SK-N-SH (cell line): ENCODE results near the gene GAN.

Experiments
- EP300 ChIP-seq, 2 experiments: IDR thresholded peaks; 2 replicates each; pipeline versions ENCODE4 v1.4.0 to v1.6.1; 2012; ENCODE audit warnings: borderline replicate concordance in 1 of 2, low read depth in 1 of 2, low read length in 1 of 2
- EZH2phosphoT487 ChIP-seq: fragments of 200-600 bp; sonication (generic); IDR thresholded peaks from 2 replicates; pipeline ENCODE4 v1.6.1; 2017; ENCODE audit warnings: low read depth, mixed run types, mild to moderate bottlenecking, antibody characterized with exemption, moderate library complexity, borderline replicate concordance
- FOXM1 ChIP-seq: IDR thresholded peaks from 2 replicates; pipeline ENCODE4 v1.4.0; 2012; ENCODE audit warnings: low read depth, mild to moderate bottlenecking
- GATA2 ChIP-seq: sonication (generic); formaldehyde crosslinking; IDR thresholded peaks from 2 replicates; pipeline ENCODE4 v1.5.0; 2020; ENCODE audit warnings: mild to moderate bottlenecking, missing genetic modification reagents
- POLR2AphosphoS5 ChIP-seq: IDR thresholded peaks from 2 replicates; pipeline ENCODE4 v1.6.1; 2012; ENCODE audit warnings: low read depth, low read length
- SMC3 ChIP-seq: IDR thresholded peaks from 2 replicates; pipeline ENCODE4 v1.6.1; 2012; ENCODE audit warnings: low read depth, low read length, improper control_type of control experiment
- TAF1 ChIP-seq: IDR thresholded peaks from 2 replicates; pipeline ENCODE4 v1.6.1; 2012; ENCODE audit warnings: low read depth, mild to moderate bottlenecking, low read length, moderate library complexity, borderline replicate concordance
- YY1 ChIP-seq: IDR thresholded peaks from 2 replicates; pipeline ENCODE4 v1.4.0; 2012; ENCODE audit warnings: low read depth, mild to moderate bottlenecking
- TF ChIP-seq, protein P1 (sequence below): fragments of 200-600 bp; sonication (generic); IDR thresholded peaks from 2 replicates; pipeline ENCODE4 v1.6.1; 2017; ENCODE audit warnings: antibody characterized with exemption, mild to moderate bottlenecking, moderate library complexity
- TF ChIP-seq, protein P2 (sequence below): IDR thresholded peaks from 2 replicates; pipeline ENCODE4 v1.4.0; 2012; ENCODE audit warnings: low read depth, borderline replicate concordance

DNA sequence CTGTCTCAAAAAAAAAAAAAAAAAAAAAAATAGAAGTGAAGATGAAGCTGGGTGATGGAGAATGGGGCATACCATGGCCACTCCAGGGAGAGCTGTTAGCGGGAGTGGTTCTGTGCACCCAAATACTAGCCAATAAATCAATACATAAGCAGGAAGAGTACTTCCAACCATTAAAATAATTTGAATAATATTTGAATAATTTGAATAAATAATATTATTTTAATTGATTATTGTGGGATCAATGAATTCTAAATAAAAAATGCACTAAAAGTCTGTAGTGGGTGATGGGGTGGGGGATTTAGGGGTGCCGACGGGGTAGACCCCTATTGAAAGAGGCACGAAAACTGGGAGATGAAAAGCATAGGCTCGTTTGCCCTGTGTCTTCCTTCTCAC lies 88.4 kb downstream of the GAN start:
- no peak for TF ChIP-seq YY1
- TF ChIP-seq POLR2AphosphoS5: no peak
- no peak for TF ChIP-seq SMC3
- no peak for TF ChIP-seq EZH2phosphoT487
- TF ChIP-seq, protein P1, sequence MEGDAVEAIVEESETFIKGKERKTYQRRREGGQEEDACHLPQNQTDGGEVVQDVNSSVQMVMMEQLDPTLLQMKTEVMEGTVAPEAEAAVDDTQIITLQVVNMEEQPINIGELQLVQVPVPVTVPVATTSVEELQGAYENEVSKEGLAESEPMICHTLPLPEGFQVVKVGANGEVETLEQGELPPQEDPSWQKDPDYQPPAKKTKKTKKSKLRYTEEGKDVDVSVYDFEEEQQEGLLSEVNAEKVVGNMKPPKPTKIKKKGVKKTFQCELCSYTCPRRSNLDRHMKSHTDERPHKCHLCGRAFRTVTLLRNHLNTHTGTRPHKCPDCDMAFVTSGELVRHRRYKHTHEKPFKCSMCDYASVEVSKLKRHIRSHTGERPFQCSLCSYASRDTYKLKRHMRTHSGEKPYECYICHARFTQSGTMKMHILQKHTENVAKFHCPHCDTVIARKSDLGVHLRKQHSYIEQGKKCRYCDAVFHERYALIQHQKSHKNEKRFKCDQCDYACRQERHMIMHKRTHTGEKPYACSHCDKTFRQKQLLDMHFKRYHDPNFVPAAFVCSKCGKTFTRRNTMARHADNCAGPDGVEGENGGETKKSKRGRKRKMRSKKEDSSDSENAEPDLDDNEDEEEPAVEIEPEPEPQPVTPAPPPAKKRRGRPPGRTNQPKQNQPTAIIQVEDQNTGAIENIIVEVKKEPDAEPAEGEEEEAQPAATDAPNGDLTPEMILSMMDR: no peak
- no peak for TF ChIP-seq EP300 (IDR thresholded peaks at IDR 0.05; ENCODE audit: borderline replicate concordance in 1 of 2, low read depth in 1 of 2, low read length in 1 of 2)
- TF ChIP-seq TAF1: no peak
- TF ChIP-seq GATA2 (CRISPR knock-in tag): no peak
- no peak for TF ChIP-seq FOXM1
- TF ChIP-seq, protein P2, sequence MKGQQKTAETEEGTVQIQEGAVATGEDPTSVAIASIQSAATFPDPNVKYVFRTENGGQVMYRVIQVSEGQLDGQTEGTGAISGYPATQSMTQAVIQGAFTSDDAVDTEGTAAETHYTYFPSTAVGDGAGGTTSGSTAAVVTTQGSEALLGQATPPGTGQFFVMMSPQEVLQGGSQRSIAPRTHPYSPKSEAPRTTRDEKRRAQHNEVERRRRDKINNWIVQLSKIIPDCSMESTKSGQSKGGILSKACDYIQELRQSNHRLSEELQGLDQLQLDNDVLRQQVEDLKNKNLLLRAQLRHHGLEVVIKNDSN: no peak
